ENCODE measurements around the gene TARDBP.

DNA sequence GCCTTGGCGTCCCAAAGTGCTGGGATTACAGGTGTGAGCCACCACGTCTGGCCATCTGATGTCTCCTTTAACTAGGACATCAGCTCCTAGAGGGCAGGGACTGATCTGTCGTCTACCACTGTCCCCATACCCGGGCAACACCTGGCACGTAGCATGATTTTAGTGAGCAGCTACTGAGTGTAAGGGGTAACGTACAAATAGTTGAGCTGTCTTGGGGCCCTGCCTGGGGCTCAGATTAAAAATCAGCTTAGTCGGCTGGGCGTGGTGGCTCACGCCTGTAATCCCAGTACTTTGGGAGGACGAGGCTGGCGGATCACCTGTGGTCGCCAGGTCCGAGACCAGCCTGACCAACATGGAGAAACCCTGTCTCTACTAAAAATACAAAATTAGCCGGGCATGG, 45.6 kb downstream of the TARDBP start:
- TF ChIP-seq, protein P1, sequence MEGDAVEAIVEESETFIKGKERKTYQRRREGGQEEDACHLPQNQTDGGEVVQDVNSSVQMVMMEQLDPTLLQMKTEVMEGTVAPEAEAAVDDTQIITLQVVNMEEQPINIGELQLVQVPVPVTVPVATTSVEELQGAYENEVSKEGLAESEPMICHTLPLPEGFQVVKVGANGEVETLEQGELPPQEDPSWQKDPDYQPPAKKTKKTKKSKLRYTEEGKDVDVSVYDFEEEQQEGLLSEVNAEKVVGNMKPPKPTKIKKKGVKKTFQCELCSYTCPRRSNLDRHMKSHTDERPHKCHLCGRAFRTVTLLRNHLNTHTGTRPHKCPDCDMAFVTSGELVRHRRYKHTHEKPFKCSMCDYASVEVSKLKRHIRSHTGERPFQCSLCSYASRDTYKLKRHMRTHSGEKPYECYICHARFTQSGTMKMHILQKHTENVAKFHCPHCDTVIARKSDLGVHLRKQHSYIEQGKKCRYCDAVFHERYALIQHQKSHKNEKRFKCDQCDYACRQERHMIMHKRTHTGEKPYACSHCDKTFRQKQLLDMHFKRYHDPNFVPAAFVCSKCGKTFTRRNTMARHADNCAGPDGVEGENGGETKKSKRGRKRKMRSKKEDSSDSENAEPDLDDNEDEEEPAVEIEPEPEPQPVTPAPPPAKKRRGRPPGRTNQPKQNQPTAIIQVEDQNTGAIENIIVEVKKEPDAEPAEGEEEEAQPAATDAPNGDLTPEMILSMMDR (IDR thresholded peaks at IDR 0.05; ENCODE audit: poor library complexity, severe bottlenecking), result no peak
- TF ChIP-seq POLR2AphosphoS5 (IDR thresholded peaks at IDR 0.05) (no peak), EP300 (conservative IDR thresholded peaks at IDR 0.05; ENCODE audit: poor library complexity, severe bottlenecking) (no peak), EZH2 (IDR thresholded peaks at IDR 0.05; ENCODE audit: borderline replicate concordance, insufficient read depth, low read length, poor library complexity, severe bottlenecking) (no peak)
- TF ChIP-seq, protein P2, sequence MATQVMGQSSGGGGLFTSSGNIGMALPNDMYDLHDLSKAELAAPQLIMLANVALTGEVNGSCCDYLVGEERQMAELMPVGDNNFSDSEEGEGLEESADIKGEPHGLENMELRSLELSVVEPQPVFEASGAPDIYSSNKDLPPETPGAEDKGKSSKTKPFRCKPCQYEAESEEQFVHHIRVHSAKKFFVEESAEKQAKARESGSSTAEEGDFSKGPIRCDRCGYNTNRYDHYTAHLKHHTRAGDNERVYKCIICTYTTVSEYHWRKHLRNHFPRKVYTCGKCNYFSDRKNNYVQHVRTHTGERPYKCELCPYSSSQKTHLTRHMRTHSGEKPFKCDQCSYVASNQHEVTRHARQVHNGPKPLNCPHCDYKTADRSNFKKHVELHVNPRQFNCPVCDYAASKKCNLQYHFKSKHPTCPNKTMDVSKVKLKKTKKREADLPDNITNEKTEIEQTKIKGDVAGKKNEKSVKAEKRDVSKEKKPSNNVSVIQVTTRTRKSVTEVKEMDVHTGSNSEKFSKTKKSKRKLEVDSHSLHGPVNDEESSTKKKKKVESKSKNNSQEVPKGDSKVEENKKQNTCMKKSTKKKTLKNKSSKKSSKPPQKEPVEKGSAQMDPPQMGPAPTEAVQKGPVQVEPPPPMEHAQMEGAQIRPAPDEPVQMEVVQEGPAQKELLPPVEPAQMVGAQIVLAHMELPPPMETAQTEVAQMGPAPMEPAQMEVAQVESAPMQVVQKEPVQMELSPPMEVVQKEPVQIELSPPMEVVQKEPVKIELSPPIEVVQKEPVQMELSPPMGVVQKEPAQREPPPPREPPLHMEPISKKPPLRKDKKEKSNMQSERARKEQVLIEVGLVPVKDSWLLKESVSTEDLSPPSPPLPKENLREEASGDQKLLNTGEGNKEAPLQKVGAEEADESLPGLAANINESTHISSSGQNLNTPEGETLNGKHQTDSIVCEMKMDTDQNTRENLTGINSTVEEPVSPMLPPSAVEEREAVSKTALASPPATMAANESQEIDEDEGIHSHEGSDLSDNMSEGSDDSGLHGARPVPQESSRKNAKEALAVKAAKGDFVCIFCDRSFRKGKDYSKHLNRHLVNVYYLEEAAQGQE (IDR thresholded peaks at IDR 0.05; ENCODE audit: borderline replicate concordance), result no peak

All from neural cell (in vitro differentiated cells).